Loucy (cell line): ENCODE data around the gene CGB1.

Experiments used
- H2AFZ ChIP-seq: fragments of 200-600 bp; sonication (generic); 2 replicates; pipeline ENCODE4 v1.6.0; 2016; ENCODE audit warnings: antibody characterized with exemption, mild to moderate bottlenecking, low read length, moderate library complexity
- H3F3A ChIP-seq: fragments of 200-600 bp; 2 replicates; pipeline ENCODE4 v1.6.0; 2016; ENCODE audit warnings: antibody characterized with exemption, low read depth, mild to moderate bottlenecking
- H3K27me3 ChIP-seq: fragments of 200-600 bp; sonication (generic); 2 replicates; pipeline ENCODE4 v1.6.1; 2014; ENCODE audit warnings: low read length, mild to moderate bottlenecking; ENCODE audit not compliant: insufficient read depth, poor library complexity, severe bottlenecking
- H3K36me3 ChIP-seq: fragments of 200-600 bp; sonication (generic); 2 replicates; pipeline ENCODE4 v1.6.1; 2016; ENCODE audit warnings: low read length; ENCODE audit not compliant: insufficient read depth
- H3K4me1 ChIP-seq: fragments of 200-600 bp; sonication (generic); 2 replicates; pipeline ENCODE4 v1.5.1; 2014; ENCODE audit warnings: low read length, mild to moderate bottlenecking; ENCODE audit not compliant: insufficient read depth, poor library complexity, severe bottlenecking
- H3K4me2 ChIP-seq: fragments of 200-600 bp; sonication (generic); 2 replicates; pipeline ENCODE4 v1.6.0; 2014; ENCODE audit warnings: antibody characterized with exemption, low read length, low read depth, mild to moderate bottlenecking; ENCODE audit not compliant: poor library complexity, severe bottlenecking
- H3K4me3 ChIP-seq: fragments of 200-600 bp; sonication (generic); 2 replicates; pipeline ENCODE4 v1.5.1; 2014; ENCODE audit warnings: low read length, mild to moderate bottlenecking, mixed read lengths; ENCODE audit not compliant: poor library complexity, severe bottlenecking
- H3K79me2 ChIP-seq: fragments of 200-600 bp; sonication (generic); 2 replicates; pipeline ENCODE4 v1.6.1; 2014; ENCODE audit warnings: low read length; ENCODE audit not compliant: insufficient read depth
- H3K9ac ChIP-seq: fragments of 200-600 bp; sonication (generic); 2 replicates; pipeline ENCODE4 v1.6.0; 2014; ENCODE audit warnings: mild to moderate bottlenecking, low read depth, low read length, moderate library complexity; ENCODE audit not compliant: poor library complexity, severe bottlenecking
- H3K9me2 ChIP-seq: fragments of 200-600 bp; sonication (generic); replicated peaks from 2 replicates; pipeline ENCODE4 v1.6.1; 2016; ENCODE audit warnings: low read depth, low read length, mixed read lengths
- H3K9me3 ChIP-seq: fragments of 200-600 bp; sonication (generic); 2 replicates; pipeline ENCODE4 v1.6.1; 2014; ENCODE audit warnings: mild to moderate bottlenecking, antibody characterized with exemption, low read length, low read depth; ENCODE audit not compliant: insufficient read depth
- H4K20me1 ChIP-seq: fragments of 200-600 bp; sonication (generic); 2 replicates; pipeline ENCODE4 v1.6.0; 2014; ENCODE audit warnings: antibody characterized with exemption, low read length, mild to moderate bottlenecking; ENCODE audit not compliant: insufficient read depth, poor library complexity, severe bottlenecking
- CTCF ChIP-seq: fragments of 200-600 bp; sonication (generic); conservative IDR thresholded peaks from 2 replicates; pipeline ENCODE4 v1.5.1; 2014; ENCODE audit warnings: mild to moderate bottlenecking, antibody characterized with exemption, low read length
- EZH2phosphoT487 ChIP-seq: fragments of 200-600 bp; IDR thresholded peaks from 2 replicates; pipeline ENCODE4 v1.6.1; 2018; ENCODE audit warnings: antibody characterized with exemption, mild to moderate bottlenecking, moderate library complexity, borderline replicate concordance

Gene CGB1

DNA sequence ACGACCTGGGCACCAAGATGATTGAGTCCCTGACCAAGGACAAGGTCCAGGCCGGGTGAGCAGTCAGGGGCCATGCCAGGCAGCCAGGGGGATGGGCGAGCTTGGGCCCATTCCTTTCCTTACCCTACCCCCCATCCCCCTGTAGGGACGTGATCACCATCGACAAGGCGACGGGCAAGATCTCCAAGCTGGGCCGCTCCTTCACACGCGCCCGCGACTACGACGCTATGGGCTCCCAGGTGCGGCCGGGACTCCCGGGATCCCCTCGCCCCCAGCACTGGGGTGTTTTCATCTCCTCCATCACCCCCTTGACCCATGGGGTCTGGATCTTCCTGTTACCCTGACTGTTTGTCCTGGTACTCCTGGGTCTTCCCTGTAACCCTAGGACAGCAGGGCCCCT, 26.9 kb downstream of the CGB1 start:
- Histone ChIP-seq H3K4me3 (no peak overlapping the region), H3K4me2 (no peak overlapping the region), H3K36me3 (peaks cover 62% of the 10 kb centered on the region; the same call in 1 of the 2 replicates), H3K79me2 (no peaks in the 10 kb centered on the region), H3K4me1 (no peaks in the 10 kb centered on the region), H2AFZ (no peak overlapping the region), H4K20me1 (no peaks in the 10 kb centered on the region), H3F3A (no peaks in the 10 kb centered on the region), H3K9me2 (no peaks in the 10 kb centered on the region), H3K9ac (no peak overlapping the region), H3K27me3 (no peaks in the 10 kb centered on the region), H3K9me3 (no peaks in the 10 kb centered on the region)
- TF ChIP-seq EZH2phosphoT487, result no peak

DNA sequence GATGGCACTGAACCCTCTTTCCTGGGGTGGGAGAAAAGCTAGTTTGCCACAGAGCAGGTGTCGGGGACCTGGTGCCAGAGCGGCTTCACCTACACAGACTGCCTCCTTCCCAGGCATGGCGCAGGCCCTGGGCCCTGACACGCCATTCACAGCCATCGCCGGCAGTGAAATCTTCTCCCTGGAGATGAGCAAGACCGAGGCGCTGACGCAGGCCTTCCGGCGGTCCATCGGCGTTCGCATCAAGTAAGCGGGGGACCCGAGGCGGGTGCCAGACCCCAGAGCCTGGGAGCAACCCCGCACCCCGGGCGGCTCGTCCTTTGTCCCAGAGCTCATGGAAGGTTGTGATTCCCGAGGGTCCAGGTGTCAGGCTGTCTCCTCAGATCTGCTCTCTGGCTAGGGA, 29.8 kb downstream of the CGB1 start:
- H4K20me1 ChIP-seq, result no peaks in the 10 kb centered on the region
- H3K9me2 ChIP-seq, result no peaks in the 10 kb centered on the region
- H3K27me3 ChIP-seq, result no peaks in the 10 kb centered on the region
- no peak overlapping the region for H3K4me3 ChIP-seq
- no peak overlapping the region for H3K4me2 ChIP-seq
- no peaks in the 10 kb centered on the region for H3K79me2 ChIP-seq
- peaks cover 64% of the 10 kb centered on the region; the same call in 1 of the 2 replicates for H3K36me3 ChIP-seq
- no peak overlapping the region for H3K9ac ChIP-seq
- TF ChIP-seq CTCF (no peak), EZH2phosphoT487 (no peak)
- no peaks in the 10 kb centered on the region for H3K9me3 ChIP-seq
- no peaks in the 10 kb centered on the region for H3F3A ChIP-seq
- H2AFZ ChIP-seq, result no peak overlapping the region
- no peaks in the 10 kb centered on the region for H3K4me1 ChIP-seq

GRCh38 chr19:49004964-49005614, 31.6 kb downstream of the CGB1 start:
- Histone ChIP-seq H3K36me3 (peaks cover 46% of the 10 kb centered on the region; the same call in 1 of the 2 replicates), H3F3A (no peaks in the 10 kb centered on the region)
- TF ChIP-seq CTCF (no peak), EZH2phosphoT487 (no peak)

DNA sequence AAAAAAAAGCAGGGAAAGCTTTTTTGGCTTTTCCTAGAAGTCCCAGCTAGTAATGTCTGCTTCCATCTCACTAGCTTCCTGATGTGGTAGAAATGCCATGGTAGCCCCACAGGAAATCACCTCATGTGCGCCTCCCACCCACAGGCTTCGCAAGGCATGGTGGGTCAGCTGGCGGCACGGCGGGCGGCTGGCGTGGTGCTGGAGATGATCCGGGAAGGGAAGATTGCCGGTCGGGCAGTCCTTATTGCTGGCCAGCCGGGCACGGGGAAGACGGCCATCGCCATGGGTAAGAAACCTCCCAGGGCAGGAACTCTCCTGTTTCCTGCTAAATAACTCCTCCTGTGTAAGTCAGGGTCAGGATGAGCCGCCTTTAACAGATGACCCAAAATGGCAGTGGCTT, 32.6 kb downstream of the CGB1 start:
- H3F3A ChIP-seq, result no peaks in the 10 kb centered on the region
- no peaks in the 10 kb centered on the region for H3K27me3 ChIP-seq
- TF ChIP-seq CTCF (no peak), EZH2phosphoT487 (no peak)
- peaks cover 41% of the 10 kb centered on the region; the same call in 1 of the 2 replicates for H3K36me3 ChIP-seq
- H3K9me2 ChIP-seq, result no peaks in the 10 kb centered on the region
- H3K9ac ChIP-seq, result no peak overlapping the region
- no peaks in the 10 kb centered on the region for H3K9me3 ChIP-seq
- H3K4me2 ChIP-seq, result no peak overlapping the region
- H3K79me2 ChIP-seq, result peaks cover 6% of the 10 kb centered on the region; the same call in 1 of the 2 replicates
- no peak overlapping the region for H2AFZ ChIP-seq
- peaks cover 5% of the 10 kb centered on the region for H4K20me1 ChIP-seq
- H3K4me1 ChIP-seq, result no peaks in the 10 kb centered on the region
- H3K4me3 ChIP-seq, result no peak overlapping the region

More at GRCh38 chr19:49004964-49005614, 31.6 kb downstream of the CGB1 start:
- H3K27me3 ChIP-seq, result no peaks in the 10 kb centered on the region
- H3K79me2 ChIP-seq, result no peaks in the 10 kb centered on the region
- no peaks in the 10 kb centered on the region for H3K4me1 ChIP-seq
- H3K9ac ChIP-seq, result no peak overlapping the region
- H3K4me2 ChIP-seq, result no peak overlapping the region
- H3K9me3 ChIP-seq, result no peaks in the 10 kb centered on the region
- peaks cover under 1% of the 10 kb centered on the region for H4K20me1 ChIP-seq
- H3K9me2 ChIP-seq, result no peaks in the 10 kb centered on the region
- no peak overlapping the region for H2AFZ ChIP-seq
- H3K4me3 ChIP-seq, result no peak overlapping the region
